Measurements from ENCODE around the gene EPHA8. TPM values are rescaled to one million over a fixed set of nuclear protein-coding genes. Genes with fewer than 3 reads are reported as not detected.

EPHA8 gene
- polyA plus RNA-seq, 3 donors = 1.5 to 2.6 (median 2.3) TPM

GRCh38 chr1:22602060-22602740, 38.9 kb downstream of the EPHA8 start:
- DNase-seq (ENCODE audit: extremely low read depth in 1 of 11, low read depth in 9 of 11, low spot score in 4 of 11) = no peak

GRCh38 chr1:22606161-22606560, 42.9 kb downstream of the EPHA8 start:
- DNase-seq (ENCODE audit: extremely low read depth in 1 of 11, low read depth in 9 of 11, low spot score in 4 of 11) = no peak

DNA sequence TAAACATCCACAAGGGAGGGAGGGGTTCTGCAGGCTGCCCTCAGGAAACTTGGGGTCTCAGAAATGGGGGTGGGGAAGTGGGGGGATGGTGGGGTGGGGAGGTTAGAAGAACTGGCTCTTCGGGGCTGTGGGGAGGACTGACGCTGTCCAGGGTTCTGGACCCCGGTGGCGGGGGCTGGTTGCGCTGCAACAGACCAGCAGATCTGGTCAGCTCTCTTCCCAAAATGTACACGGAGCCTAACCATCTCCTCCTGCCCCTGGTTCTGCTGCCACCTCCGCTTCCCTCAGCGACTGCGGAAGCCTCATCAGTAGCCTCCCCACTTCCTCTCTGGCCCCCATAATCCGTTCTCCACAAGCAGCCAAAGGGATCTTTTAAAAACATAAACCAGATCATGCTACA, 43.9 kb downstream of the EPHA8 start:
- DNase-seq (ENCODE audit: extremely low read depth in 1 of 11, low read depth in 9 of 11, low spot score in 4 of 11) = no peak

GRCh38 chr1:22608361-22608760, 45.1 kb downstream of the EPHA8 start:
- DNase-seq (ENCODE audit: extremely low read depth in 1 of 11, low read depth in 9 of 11, low spot score in 4 of 11) = no peak

GRCh38 chr1:22609291-22609690, 46.0 kb downstream of the EPHA8 start:
- DNase-seq (ENCODE audit: extremely low read depth in 1 of 11, low read depth in 9 of 11, low spot score in 4 of 11) = no peak

GRCh38 chr1:22611530-22611947, 48.2 kb downstream of the EPHA8 start:
- peak; percentile 56 to 87 (median 72) for DNase-seq (ENCODE audit: extremely low read depth in 1 of 11, low read depth in 9 of 11, low spot score in 4 of 11)

- no peak for DNase-seq (ENCODE audit: extremely low read depth in 1 of 11, low read depth in 9 of 11, low spot score in 4 of 11)
Observed at GRCh38 chr1:22612671-22613571, 49.6 kb downstream of the EPHA8 start.

DNA sequence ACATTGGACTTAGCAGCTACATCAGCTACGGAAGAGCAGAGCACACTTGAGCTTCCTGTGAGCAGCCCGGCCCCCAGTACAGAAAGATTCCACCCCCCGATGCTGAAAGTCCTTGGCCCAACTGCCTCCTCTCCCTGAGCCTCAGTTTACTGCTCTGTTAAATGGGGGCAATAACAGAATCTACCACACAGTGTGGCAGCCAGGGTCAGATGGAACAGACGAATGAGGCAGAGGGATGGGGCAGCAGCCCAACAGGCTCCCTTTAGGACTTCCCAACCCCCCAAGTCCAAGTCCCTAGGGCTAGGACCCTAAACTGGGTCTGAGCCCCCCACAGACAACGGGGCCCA, 50.3 kb downstream of the EPHA8 start:
- DNase-seq (ENCODE audit: extremely low read depth in 1 of 11, low read depth in 9 of 11, low spot score in 4 of 11) = no peak

DNA sequence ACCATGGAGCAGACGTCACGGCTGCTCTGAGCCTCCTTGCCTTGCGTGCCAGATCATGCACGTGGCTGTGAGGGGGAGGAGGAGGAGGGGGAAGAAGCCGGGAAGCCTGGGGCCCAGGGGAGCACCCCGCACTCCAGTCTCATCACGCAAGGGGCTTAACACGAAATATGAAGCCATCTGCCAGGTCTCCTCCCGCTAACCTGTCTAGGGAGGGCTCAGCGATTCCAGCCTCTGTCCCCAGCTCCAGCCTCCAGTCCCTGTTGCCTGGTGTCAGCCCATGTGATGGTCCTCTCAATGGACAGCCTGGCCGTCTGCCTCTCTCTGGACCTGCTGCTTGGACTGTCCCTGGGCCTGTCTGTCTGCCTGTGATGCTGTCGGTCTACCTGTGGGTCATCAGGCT, 50.7 kb downstream of the EPHA8 start:
- no peak for DNase-seq (ENCODE audit: extremely low read depth in 1 of 11, low read depth in 9 of 11, low spot score in 4 of 11)

GRCh38 chr1:22615886-22616285, 52.6 kb downstream of the EPHA8 start:
- no peak for DNase-seq (ENCODE audit: extremely low read depth in 1 of 11, low read depth in 9 of 11, low spot score in 4 of 11)

GRCh38 chr1:22616571-22616970, 53.3 kb downstream of the EPHA8 start:
- DNase-seq (ENCODE audit: extremely low read depth in 1 of 11, low read depth in 9 of 11, low spot score in 4 of 11) = no peak

- no peak for DNase-seq (ENCODE audit: extremely low read depth in 1 of 11, low read depth in 9 of 11, low spot score in 4 of 11)
Observed at GRCh38 chr1:22618056-22618455, 54.8 kb downstream of the EPHA8 start.

DNA sequence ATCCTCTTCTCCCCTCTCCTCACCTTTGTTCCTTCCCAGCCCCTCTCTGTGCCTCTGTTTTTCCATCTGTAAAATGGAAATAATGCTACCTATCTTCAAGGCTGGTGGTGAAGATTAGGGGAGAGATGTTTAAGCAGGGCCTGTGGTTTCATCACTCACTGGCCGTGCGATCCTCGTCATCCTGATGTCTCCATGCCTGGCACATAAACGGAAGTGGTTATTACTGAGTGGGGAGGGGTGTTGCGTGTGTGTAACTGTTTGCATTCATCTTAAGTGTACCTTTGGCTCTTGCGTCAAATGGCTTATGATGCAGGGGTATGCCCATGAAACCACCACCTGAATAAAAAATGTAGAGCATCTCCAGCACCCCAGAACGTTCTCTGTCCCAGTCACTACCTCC, 56.0 kb downstream of the EPHA8 start:
- DNase-seq (ENCODE audit: extremely low read depth in 1 of 11, low read depth in 9 of 11, low spot score in 4 of 11) = no peak

GRCh38 chr1:22619798-22620197, 56.5 kb downstream of the EPHA8 start:
- no peak for DNase-seq (ENCODE audit: extremely low read depth in 1 of 11, low read depth in 9 of 11, low spot score in 4 of 11)

DNA sequence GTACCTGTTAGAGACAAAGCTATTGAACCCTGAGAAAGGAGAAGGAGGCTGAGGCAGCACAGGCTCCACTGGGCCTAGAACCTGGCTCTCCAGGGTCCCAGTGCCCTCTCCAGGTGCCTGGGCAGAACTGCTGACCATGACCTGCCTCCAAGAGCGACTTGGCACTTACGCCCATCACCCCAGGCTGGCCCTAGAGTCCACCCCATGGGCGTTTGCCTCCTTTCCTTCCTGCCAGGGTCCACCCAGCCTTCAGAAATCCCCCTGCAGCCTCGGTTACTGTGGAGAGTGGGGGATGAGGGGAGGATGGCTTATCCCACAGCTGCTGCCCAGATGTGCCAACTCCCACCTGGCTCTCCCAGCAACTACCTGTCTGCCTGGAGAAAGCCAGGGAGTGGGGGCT, 58.5 kb downstream of the EPHA8 start:
- no peak for DNase-seq (ENCODE audit: extremely low read depth in 1 of 11, low read depth in 9 of 11, low spot score in 4 of 11)

GRCh38 chr1:22625262-22625925, 62.1 kb downstream of the EPHA8 start:
- DNase-seq (ENCODE audit: extremely low read depth in 1 of 11, low read depth in 9 of 11, low spot score in 4 of 11) = peak in 4 of 11 donors; percentile 17 to 28 (median 24)

DNA sequence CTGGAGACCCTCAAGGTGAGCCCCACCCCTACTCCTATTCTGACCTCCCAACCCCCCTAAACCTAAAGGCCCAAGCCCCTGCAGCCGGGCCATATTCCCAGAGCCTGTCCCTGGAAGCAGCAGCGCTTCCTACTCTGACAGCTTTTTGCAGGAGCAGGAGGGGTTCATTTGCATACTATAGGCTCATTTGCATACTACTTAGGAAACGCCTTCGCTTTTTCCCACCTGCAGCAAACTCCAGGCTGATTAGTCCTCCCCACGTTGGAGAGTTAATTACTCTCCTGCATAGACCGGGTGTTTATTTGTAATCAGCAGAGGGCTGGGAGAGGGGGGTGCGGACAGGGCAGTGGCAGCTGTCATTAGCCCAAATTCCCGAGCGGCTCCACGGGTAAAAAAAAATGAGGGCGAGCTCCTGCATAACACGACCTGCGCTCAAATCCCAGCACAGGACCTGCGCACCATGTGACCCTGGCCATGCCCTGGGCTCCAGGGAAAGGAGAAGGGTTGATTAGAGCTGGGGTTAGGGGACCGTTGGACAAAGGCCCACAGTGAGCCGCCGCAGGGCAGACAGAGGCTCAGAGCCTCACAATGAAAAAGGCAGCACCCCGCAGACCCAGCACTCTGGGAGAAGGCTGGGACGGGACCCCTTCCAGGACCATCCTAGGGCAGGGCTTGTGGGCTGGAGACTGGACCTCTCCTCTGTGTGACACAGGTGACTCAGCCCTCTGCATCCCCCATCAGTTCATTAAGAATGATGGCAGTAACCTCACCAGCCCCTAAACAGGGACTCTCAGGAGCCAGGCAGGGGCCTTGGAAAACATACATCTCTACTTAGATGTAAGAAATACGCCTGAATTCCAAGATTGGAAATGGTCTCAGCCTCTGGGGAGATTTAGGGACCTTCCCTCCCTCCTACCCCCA, 63.2 kb downstream of the EPHA8 start:
- no peak for DNase-seq (ENCODE audit: extremely low read depth in 1 of 11, low read depth in 9 of 11, low spot score in 4 of 11)

- no peak for DNase-seq (ENCODE audit: extremely low read depth in 1 of 11, low read depth in 9 of 11, low spot score in 4 of 11)
Observed at GRCh38 chr1:22627331-22627730, 64.0 kb downstream of the EPHA8 start.

All from renal cortex interstitium (tissue), 11 donors.